Keratinocyte (primary cell): ENCODE data around the gene CNFN. TPM values are rescaled to one million over a fixed set of nuclear protein-coding genes. Genes with fewer than 3 reads are reported as not detected.
"Not testable (repeated sequence)": the region's sequence is repeated elsewhere in the genome, so short reads cannot be mapped to it uniquely, and the experiment has no call there.

Source experiments
- DNase-seq: peaks from one replicate; pipeline ENCODE4 v3.0.0-alpha.2; 2011; ENCODE audit warnings: low read depth, missing footprints, low spot score
- FAIRE-seq: peaks from 2 replicates; lab custom pipeline; 2011; peaks lifted over from hg19 to GRCh38; lab: Jason Lieb, UNC
- H2AFZ ChIP-seq: 2 replicates; pipeline ENCODE4 v1.6.0; 2012; ENCODE audit warnings: low read length, control low read depth, inconsistent platforms; ENCODE audit not compliant: control insufficient read depth
- H3K27ac ChIP-seq: 2 replicates; pipeline ENCODE4 v1.5.1; 2011; ENCODE audit warnings: low read length; ENCODE audit not compliant: control insufficient read depth, insufficient read depth
- H3K27me3 ChIP-seq: 3 replicates; pipeline ENCODE4 v1.6.0; 2011; ENCODE audit warnings: low read length; ENCODE audit not compliant: control insufficient read depth, insufficient read depth; ENCODE audit errors: extremely low read depth
- H3K36me3 ChIP-seq, 2 experiments: 2 replicates in 1 of 2; 3 replicates in 1 of 2; pipeline ENCODE4 v1.5.1; 2011; ENCODE audit warnings: low read length in 2 of 2, mild to moderate bottlenecking in 1 of 2; ENCODE audit not compliant: control insufficient read depth in 2 of 2, insufficient read depth in 2 of 2; ENCODE audit errors: extremely low read depth in 1 of 2
- H3K4me1 ChIP-seq: 3 replicates; pipeline ENCODE4 v1.5.1; 2011; ENCODE audit warnings: low read length; ENCODE audit not compliant: control insufficient read depth, insufficient read depth; ENCODE audit errors: extremely low read depth
- H3K4me2 ChIP-seq: 3 replicates; pipeline ENCODE4 v1.6.0; 2011; ENCODE audit warnings: low read depth, low read length; ENCODE audit not compliant: control insufficient read depth, insufficient read depth; ENCODE audit errors: extremely low read depth
- H3K4me3 ChIP-seq, 3 experiments: fragments of 200-600 bp in 1 of 3; sonication (generic) in 1 of 3; 2 replicates in 2 of 3; 3 replicates in 1 of 3; pipeline ENCODE4 v1.5.1; 2011 to 2016; ENCODE audit warnings: low read length in 3 of 3, mild to moderate bottlenecking in 3 of 3, control low read depth in 2 of 3, inconsistent platforms in 1 of 3, low read depth in 1 of 3, mixed read lengths in 1 of 3, mixed run types in 1 of 3, moderate library complexity in 1 of 3; ENCODE audit not compliant: control insufficient read depth in 2 of 3, insufficient read depth in 2 of 3; ENCODE audit errors: extremely low read depth in 1 of 3
- H3K79me2 ChIP-seq: 2 replicates; pipeline ENCODE4 v1.6.0; 2012; ENCODE audit warnings: low read length; ENCODE audit not compliant: control insufficient read depth, insufficient read depth
- H3K9ac ChIP-seq: 3 replicates; pipeline ENCODE4 v1.6.0; 2011; ENCODE audit warnings: low read length; ENCODE audit not compliant: control insufficient read depth, insufficient read depth; ENCODE audit errors: extremely low read depth
- H3K9me1 ChIP-seq: 3 replicates; pipeline ENCODE4 v1.6.0; 2011; ENCODE audit warnings: low read length; ENCODE audit not compliant: control insufficient read depth, insufficient read depth; ENCODE audit errors: extremely low read depth
- H3K9me3 ChIP-seq: 2 replicates; pipeline ENCODE4 v1.5.1; 2012; ENCODE audit warnings: low read depth, low read length; ENCODE audit not compliant: control insufficient read depth
- H4K20me1 ChIP-seq: 3 replicates; pipeline ENCODE4 v1.6.0; 2011; ENCODE audit warnings: low read length; ENCODE audit not compliant: control insufficient read depth, insufficient read depth; ENCODE audit errors: extremely low read depth
- EZH2 ChIP-seq: IDR thresholded peaks from one replicate; pipeline ENCODE4 v1.6.1; 2012; ENCODE audit warnings: inconsistent platforms, mild to moderate bottlenecking, low read length, moderate library complexity
- dilution Hi-C: fragments of 300-500 bp; cut with MboI; formaldehyde crosslinking; loops from one replicate; pipeline ENCODE4 v1.7.0; 2020; ENCODE audit warnings: low sequenced_read_pairs; ENCODE audit not compliant: extremely low pct_ligation_motif_present
- polyA plus RNA-seq, 5 experiments: library from polyadenylated mRNA; depleted of rRNA in 3 of 5; stranded (reverse) in 3 of 5; stranded (forward) in 1 of 5; unstranded in 1 of 5; fragments of >200 nt; gene quantifications; 1 replicate in 1 of 5; 2 replicates in 3 of 5; 3 replicates in 1 of 5; pipeline versions ENCODE4 v1.2.1 to v1.2.3, GENCODE V29; 2011 to 2012; ENCODE audit warnings: missing spikeins in 2 of 5, low read depth in 1 of 5, low replicate concordance in 1 of 5
- TF ChIP-seq, protein P1 (sequence below), 3 experiments: IDR thresholded peaks in 1 of 3; conservative IDR thresholded peaks in 1 of 3; optimal IDR thresholded peaks in 1 of 3; 2 replicates in 2 of 3; 3 replicates in 1 of 3; pipeline versions ENCODE3 to v1.5.1; 2011; ENCODE audit warnings: low read length in 3 of 3, mild to moderate bottlenecking in 3 of 3, moderate library complexity in 2 of 3, control low read depth in 1 of 3, inconsistent platforms in 1 of 3; ENCODE audit not compliant: insufficient read depth in 2 of 3; ENCODE audit errors: extremely low read depth in 1 of 3

Gene CNFN
- polyA plus RNA-seq, 1 donor (not counting 4 experiments of a cell fraction or from before 2014, with no cell fraction given): 3.0 TPM

DNA sequence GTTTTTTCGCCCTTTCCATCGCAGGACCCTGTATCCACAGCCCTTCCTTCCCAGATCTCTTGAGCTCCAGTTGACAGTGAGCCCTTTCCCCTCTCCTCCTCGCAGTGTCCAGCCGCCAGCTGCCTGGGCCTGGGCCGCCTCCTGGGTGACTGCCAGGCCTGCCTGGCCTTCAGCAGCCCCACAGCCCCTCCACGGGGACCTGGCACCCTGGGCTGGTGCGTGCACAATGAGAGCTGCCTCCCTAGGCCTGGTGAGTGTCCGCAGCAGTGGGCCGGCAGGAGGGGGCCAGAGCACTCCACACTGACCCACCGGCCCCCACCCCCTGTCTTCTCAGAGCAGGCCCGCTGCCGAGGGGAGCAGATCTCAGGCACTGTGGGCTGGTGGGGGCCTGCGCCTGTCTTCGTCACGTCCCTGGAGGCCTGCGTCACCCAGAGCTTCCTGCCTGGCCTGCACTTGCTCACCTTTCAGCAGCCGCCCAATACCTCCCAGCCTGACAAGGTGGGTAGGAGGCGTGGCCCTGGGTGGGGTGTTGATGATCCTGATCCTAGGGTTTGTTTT lies 45.7 kb downstream of the CNFN start:
- H3K27ac ChIP-seq: no peak overlapping the region
- H3K4me1 ChIP-seq: no peaks in the 10 kb centered on the region
- TF ChIP-seq, protein P1, sequence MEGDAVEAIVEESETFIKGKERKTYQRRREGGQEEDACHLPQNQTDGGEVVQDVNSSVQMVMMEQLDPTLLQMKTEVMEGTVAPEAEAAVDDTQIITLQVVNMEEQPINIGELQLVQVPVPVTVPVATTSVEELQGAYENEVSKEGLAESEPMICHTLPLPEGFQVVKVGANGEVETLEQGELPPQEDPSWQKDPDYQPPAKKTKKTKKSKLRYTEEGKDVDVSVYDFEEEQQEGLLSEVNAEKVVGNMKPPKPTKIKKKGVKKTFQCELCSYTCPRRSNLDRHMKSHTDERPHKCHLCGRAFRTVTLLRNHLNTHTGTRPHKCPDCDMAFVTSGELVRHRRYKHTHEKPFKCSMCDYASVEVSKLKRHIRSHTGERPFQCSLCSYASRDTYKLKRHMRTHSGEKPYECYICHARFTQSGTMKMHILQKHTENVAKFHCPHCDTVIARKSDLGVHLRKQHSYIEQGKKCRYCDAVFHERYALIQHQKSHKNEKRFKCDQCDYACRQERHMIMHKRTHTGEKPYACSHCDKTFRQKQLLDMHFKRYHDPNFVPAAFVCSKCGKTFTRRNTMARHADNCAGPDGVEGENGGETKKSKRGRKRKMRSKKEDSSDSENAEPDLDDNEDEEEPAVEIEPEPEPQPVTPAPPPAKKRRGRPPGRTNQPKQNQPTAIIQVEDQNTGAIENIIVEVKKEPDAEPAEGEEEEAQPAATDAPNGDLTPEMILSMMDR (optimal IDR thresholded peaks at IDR 0.05 in 1 of 3, IDR thresholded peaks at IDR 0.05 in 1 of 3, conservative IDR thresholded peaks at IDR 0.05 in 1 of 3; ENCODE audit: extremely low read depth in 1 of 3, insufficient read depth in 2 of 3, low read length in 3 of 3): no peak
- TF ChIP-seq EZH2: no peak
- no peaks in the 10 kb centered on the region for H4K20me1 ChIP-seq
- no peak overlapping the region for H2AFZ ChIP-seq
- H3K79me2 ChIP-seq: no peaks in the 10 kb centered on the region
- H3K4me3 ChIP-seq: no peak overlapping the region
- H3K9ac ChIP-seq: no peak overlapping the region
- DNase-seq (no peak), FAIRE-seq (no peak)
- H3K9me3 ChIP-seq: no peaks in the 10 kb centered on the region
- dilution Hi-C loops: no loop called here
- no peak overlapping the region for H3K4me2 ChIP-seq
- peaks cover 0 to 5% of the 10 kb centered on the region in 2 experiments for H3K36me3 ChIP-seq
- no peaks in the 10 kb centered on the region for H3K9me1 ChIP-seq
- no peaks in the 10 kb centered on the region for H3K27me3 ChIP-seq

DNA sequence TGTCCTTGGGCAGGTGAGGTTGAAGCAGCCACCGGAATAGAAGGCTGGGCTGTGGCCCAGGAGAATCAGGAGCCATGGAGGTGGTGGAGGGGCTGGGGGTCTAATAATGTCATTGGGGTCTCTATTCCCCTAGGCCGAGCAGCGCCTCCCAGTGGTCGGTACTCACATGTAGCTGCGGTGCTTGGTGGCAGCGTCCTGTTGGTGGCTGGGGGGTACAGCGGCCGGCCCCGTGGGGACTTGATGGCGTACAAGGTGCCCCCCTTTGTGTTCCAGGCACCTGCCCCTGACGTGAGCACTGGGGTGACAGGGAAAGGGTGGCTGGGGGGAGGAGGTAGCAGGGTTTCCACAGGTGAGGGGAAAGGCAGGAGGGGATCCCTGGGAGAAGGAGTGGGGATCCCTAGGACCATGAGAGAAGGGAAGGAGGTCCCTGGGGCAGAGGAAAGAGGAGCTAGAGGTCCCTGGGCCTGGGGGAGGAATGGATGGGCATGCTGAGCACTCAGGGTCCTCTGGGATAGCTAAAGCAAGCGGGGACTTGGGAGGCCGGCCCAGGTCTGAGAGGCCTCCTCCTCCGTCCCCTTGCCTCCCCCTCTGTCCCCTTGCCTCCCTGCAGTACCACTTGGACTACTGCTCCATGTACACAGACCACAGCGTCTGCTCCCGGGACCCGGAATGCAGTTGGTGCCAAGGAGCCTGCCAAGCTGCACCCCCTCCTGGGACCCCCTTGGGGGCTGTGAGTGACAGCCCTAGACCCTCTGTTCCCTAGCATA lies 46.6 kb downstream of the CNFN start:
- Histone ChIP-seq H3K27ac (no peak overlapping the region), H3K36me3 (peaks cover 0 to 5% of the 10 kb centered on the region in 2 experiments), H3K4me1 (no peaks in the 10 kb centered on the region), H4K20me1 (no peaks in the 10 kb centered on the region), H3K9me1 (no peaks in the 10 kb centered on the region), H3K4me2 (no peak overlapping the region), H2AFZ (no peak overlapping the region), H3K4me3 (no peak overlapping the region), H3K27me3 (no peaks in the 10 kb centered on the region), H3K9ac (no peak overlapping the region), H3K9me3 (no peaks in the 10 kb centered on the region), H3K79me2 (no peaks in the 10 kb centered on the region)
- DNase-seq (no peak), FAIRE-seq (no peak)
- dilution Hi-C loops: no loop called here
- no peak for TF ChIP-seq EZH2
- TF ChIP-seq, protein P1 (optimal IDR thresholded peaks at IDR 0.05 in 1 of 3, IDR thresholded peaks at IDR 0.05 in 1 of 3, conservative IDR thresholded peaks at IDR 0.05 in 1 of 3; ENCODE audit: extremely low read depth in 1 of 3, insufficient read depth in 2 of 3, low read length in 3 of 3): peak in 1 of 3 experiments; percentile 27

DNA sequence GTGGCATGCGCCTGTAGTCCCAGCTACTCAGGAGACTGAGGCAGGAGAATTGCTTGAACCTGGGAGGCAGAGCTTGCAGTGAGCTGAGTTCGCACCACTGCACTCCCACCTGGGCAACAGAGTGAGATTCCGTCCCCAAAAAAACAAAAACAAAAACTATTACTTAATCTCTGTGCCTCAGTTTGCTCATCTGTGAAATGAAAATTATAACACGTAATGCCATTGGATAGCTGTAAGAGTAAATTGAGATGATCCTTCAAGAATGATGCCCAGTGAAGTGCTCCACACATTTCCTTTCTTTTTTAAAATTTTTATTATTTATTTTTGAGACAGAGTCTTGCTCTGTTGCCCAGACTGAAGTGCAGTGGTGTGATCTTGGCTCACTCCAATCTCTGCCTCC lies 50.2 kb downstream of the CNFN start:
- H3K9ac ChIP-seq, FAIRE-seq, H3K4me2 ChIP-seq, H3K79me2 ChIP-seq, H4K20me1 ChIP-seq, dilution Hi-C loops, H3K9me1 ChIP-seq, H3K27me3 ChIP-seq, H3K9me3 ChIP-seq, H3K4me1 ChIP-seq, H3K4me3 ChIP-seq, H2AFZ ChIP-seq, H3K27ac ChIP-seq, DNase-seq: not testable (repeated sequence)
- H3K36me3 ChIP-seq: peaks cover 3 to 14% of the 10 kb centered on the region in 2 experiments
